HepG2 (cell line): ENCODE data around the gene TPRN. TPM values are rescaled to one million over a fixed set of nuclear protein-coding genes. Genes with fewer than 3 reads are reported as not detected.

ENCODE experiments used
- ARHGAP35 ChIP-seq: sonication (generic); formaldehyde crosslinking; IDR thresholded peaks from 2 replicates; pipeline ENCODE4 v1.9.0; 2022; ENCODE audit warnings: mild to moderate bottlenecking, inconsistent platforms, moderate library complexity, missing genetic modification reagents, borderline replicate concordance
- CREM ChIP-seq, 2 experiments: sonication (generic) in 1 of 2; formaldehyde crosslinking in 1 of 2; IDR thresholded peaks; 2 replicates each; pipeline versions ENCODE4 v1.4.0 to v1.6.1; 2016 to 2020; ENCODE audit warnings: antibody characterized with exemption in 1 of 2, mild to moderate bottlenecking in 1 of 2, missing genetic modification reagents in 1 of 2
- DRAP1 ChIP-seq: IDR thresholded peaks from 2 replicates; pipeline ENCODE4 v1.6.1; 2016; ENCODE audit warnings: missing genetic modification reagents, missing compliant biosample characterization
- ETV5 ChIP-seq: IDR thresholded peaks from 2 replicates; pipeline ENCODE4 v1.6.1; 2018; ENCODE audit warnings: missing biosample characterization, missing genetic modification reagents, inconsistent platforms, borderline replicate concordance
- FOXA3 ChIP-seq: IDR thresholded peaks from 2 replicates; pipeline ENCODE4 v1.6.1; 2016; ENCODE audit warnings: missing genetic modification reagents, missing compliant biosample characterization
- IRF2 ChIP-seq: IDR thresholded peaks from 2 replicates; pipeline ENCODE4 v1.6.1; 2018; ENCODE audit warnings: missing genetic modification reagents, missing compliant biosample characterization
- MXD4 ChIP-seq: IDR thresholded peaks from 2 replicates; pipeline ENCODE4 v1.6.1; 2016; ENCODE audit warnings: mild to moderate bottlenecking, missing biosample characterization, missing genetic modification reagents
- NFKBIZ ChIP-seq: IDR thresholded peaks from 2 replicates; pipeline ENCODE4 v1.6.1; 2018; ENCODE audit warnings: missing genetic modification reagents, missing compliant biosample characterization
- NFYC ChIP-seq: IDR thresholded peaks from 2 replicates; pipeline ENCODE4 v1.6.1; 2016; ENCODE audit warnings: missing genetic modification reagents, missing compliant biosample characterization
- RARA ChIP-seq: IDR thresholded peaks from 2 replicates; pipeline ENCODE4 v1.6.1; 2016; ENCODE audit warnings: missing genetic modification reagents, missing compliant biosample characterization
- STAT6 ChIP-seq: sonication (generic); formaldehyde crosslinking; IDR thresholded peaks from 2 replicates; pipeline ENCODE4 v1.4.0; 2020; ENCODE audit warnings: missing genetic modification reagents, mild to moderate bottlenecking, borderline replicate concordance
- ZFP37 ChIP-seq: sonication (generic); formaldehyde crosslinking; IDR thresholded peaks from 2 replicates; pipeline ENCODE4 v1.4.0; 2020; ENCODE audit warnings: missing genetic modification reagents, borderline replicate concordance
- ZNF44 ChIP-seq: sonication (generic); formaldehyde crosslinking; IDR thresholded peaks from 2 replicates; pipeline ENCODE4 v1.5.1; 2020; ENCODE audit warnings: mild to moderate bottlenecking, missing genetic modification reagents
- ZNF687 ChIP-seq: sonication (generic); formaldehyde crosslinking; IDR thresholded peaks from 2 replicates; pipeline ENCODE4 v1.5.1; 2020; ENCODE audit warnings: mild to moderate bottlenecking, missing genetic modification reagents, moderate library complexity
- ZNF788 ChIP-seq: sonication (generic); formaldehyde crosslinking; IDR thresholded peaks from 2 replicates; pipeline ENCODE4 v1.5.0; 2020; ENCODE audit warnings: mild to moderate bottlenecking, missing genetic modification reagents, borderline replicate concordance
- ZSCAN21 ChIP-seq: sonication (generic); formaldehyde crosslinking; IDR thresholded peaks from 2 replicates; pipeline ENCODE4 v1.8.0; 2022; ENCODE audit warnings: mild to moderate bottlenecking, missing genetic modification reagents, moderate library complexity, borderline replicate concordance
- polyA plus RNA-seq, 8 experiments: library from polyadenylated mRNA; depleted of rRNA in 3 of 8; stranded (reverse) in 7 of 8; unstranded in 1 of 8; fragments of >200 nt; fragmentation: Illumina TruSeq in 4 of 8; extraction: Trizol in 4 of 8; gene quantifications; 2 replicates each; pipeline versions ENCODE4 v1.2.1 to v1.2.3, GENCODE V29; 2011 to 2016; ENCODE audit warnings: low read depth in 4 of 8, missing spikeins in 1 of 8, mixed read lengths in 1 of 8; ENCODE audit not compliant: insufficient read depth in 1 of 8
- total RNA-seq, 5 experiments: library from RNA; depleted of rRNA; stranded (reverse); fragments of >200 nt; fragmentation: Illumina TruSeq; extraction: Trizol; gene quantifications; 2 replicates each; pipeline ENCODE4 v1.2.3, GENCODE V29; 2016; ENCODE audit warnings: low read depth in 1 of 5
- TF ChIP-seq, protein P1 (sequence below): sonication (generic); formaldehyde crosslinking; IDR thresholded peaks from 2 replicates; pipeline ENCODE4 v1.8.1; 2022; ENCODE audit warnings: low read depth, mild to moderate bottlenecking, missing genetic modification reagents
- TF ChIP-seq, protein P2 (sequence below): sonication (generic); formaldehyde crosslinking; IDR thresholded peaks from 2 replicates; pipeline ENCODE4 v1.5.0; 2020; ENCODE audit warnings: missing genetic modification reagents

The TPRN gene
- total and polyA plus RNA-seq, 2 of the 13 experiments (the other 11 are each of a cell fraction or from before 2014, with no cell fraction given): 10.1 to 19.2 TPM

GRCh38 chr9:137218754-137219271 is 18.3 kb upstream of the TPRN start (continued):
- TF ChIP-seq STAT6 (CRISPR knock-in tag): no peak
- peak; percentile 34; the same call in 1 of the 2 replicates for TF ChIP-seq NFKBIZ (CRISPR knock-in tag)
- peak; percentile 76; the same call in 1 of the 2 replicates for TF ChIP-seq IRF2
- TF ChIP-seq RARA: peak; percentile 76
- TF ChIP-seq ZNF44: no peak
- 0 out of 2 replicates have a peak, but pooled peaks have one; percentile 9 for TF ChIP-seq ZNF788 (CRISPR knock-in tag)
- TF ChIP-seq, protein P1, sequence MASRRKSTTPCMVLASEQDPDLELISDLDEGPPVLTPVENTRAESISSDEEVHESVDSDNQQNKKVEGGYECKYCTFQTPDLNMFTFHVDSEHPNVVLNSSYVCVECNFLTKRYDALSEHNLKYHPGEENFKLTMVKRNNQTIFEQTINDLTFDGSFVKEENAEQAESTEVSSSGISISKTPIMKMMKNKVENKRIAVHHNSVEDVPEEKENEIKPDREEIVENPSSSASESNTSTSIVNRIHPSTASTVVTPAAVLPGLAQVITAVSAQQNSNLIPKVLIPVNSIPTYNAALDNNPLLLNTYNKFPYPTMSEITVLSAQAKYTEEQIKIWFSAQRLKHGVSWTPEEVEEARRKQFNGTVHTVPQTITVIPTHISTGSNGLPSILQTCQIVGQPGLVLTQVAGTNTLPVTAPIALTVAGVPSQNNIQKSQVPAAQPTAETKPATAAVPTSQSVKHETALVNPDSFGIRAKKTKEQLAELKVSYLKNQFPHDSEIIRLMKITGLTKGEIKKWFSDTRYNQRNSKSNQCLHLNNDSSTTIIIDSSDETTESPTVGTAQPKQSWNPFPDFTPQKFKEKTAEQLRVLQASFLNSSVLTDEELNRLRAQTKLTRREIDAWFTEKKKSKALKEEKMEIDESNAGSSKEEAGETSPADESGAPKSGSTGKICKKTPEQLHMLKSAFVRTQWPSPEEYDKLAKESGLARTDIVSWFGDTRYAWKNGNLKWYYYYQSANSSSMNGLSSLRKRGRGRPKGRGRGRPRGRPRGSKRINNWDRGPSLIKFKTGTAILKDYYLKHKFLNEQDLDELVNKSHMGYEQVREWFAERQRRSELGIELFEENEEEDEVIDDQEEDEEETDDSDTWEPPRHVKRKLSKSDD (CRISPR knock-in tag): peak; percentile 64; the same call in 1 of the 2 replicates
- TF ChIP-seq DRAP1: peak; percentile 39; the same call in 1 of the 2 replicates
- TF ChIP-seq CREM (IDR thresholded peaks at IDR 0.05): no peak
- TF ChIP-seq CREM (CRISPR knock-in tag; IDR thresholded peaks at IDR 0.05): no peak
- peak; percentile 55; the same call in 1 of the 2 replicates for TF ChIP-seq FOXA3 (CRISPR knock-in tag)
- TF ChIP-seq ZNF687 (CRISPR knock-in tag): peak; percentile 77
- peak; percentile 84 for TF ChIP-seq ETV5
- peak; percentile 79; the same call in 1 of the 2 replicates for TF ChIP-seq ZSCAN21 (CRISPR knock-in tag)
- peak; percentile 62; the same call in 1 of the 2 replicates for TF ChIP-seq MXD4 (CRISPR knock-in tag)
- 0 out of 2 replicates have a peak, but pooled peaks have one; percentile 33 for TF ChIP-seq NFYC
- TF ChIP-seq, protein P2, sequence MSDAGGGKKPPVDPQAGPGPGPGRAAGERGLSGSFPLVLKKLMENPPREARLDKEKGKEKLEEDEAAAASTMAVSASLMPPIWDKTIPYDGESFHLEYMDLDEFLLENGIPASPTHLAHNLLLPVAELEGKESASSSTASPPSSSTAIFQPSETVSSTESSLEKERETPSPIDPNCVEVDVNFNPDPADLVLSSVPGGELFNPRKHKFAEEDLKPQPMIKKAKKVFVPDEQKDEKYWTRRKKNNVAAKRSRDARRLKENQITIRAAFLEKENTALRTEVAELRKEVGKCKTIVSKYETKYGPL (CRISPR knock-in tag): no peak
- no peak; the same call in 1 of the 2 replicates for TF ChIP-seq ARHGAP35
- peak; percentile 70; the same call in 1 of the 2 replicates for TF ChIP-seq ZFP37
